Stimulated activated CD8-positive, alpha-beta memory T cell treated with anti-CD3 and anti-CD28 coated beads, Interleukin-12 subunit alpha, Interleukin-12 subunit beta, amount 100 ng/mL, for 24 hours (primary cell): ENCODE measurements around the gene DLST.

Experiments used
- DNase-seq: peaks from one replicate; pipeline ENCODE4 v3.0.0-alpha.2; 2020; ENCODE audit errors: extremely low read depth

DLST gene

DNA sequence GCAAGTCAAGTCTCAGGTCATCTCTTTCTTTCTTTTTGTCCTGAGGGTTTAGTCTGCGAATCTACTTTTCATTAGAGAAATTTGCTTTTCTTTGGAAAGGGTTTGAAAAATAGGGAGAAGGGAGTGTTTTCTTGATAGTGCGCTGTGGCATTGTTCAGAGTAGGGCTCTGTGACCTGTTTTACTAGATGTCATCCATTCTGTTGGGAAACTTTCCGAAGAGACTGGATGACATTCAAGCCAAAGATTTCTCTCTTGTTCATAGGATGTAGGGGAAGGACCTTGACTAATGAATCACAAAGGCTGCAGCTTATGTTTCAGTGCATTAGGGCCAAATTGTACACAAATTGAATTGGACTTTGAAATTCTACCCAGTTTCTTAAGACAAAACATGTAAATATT lies 14.7 kb downstream of the DLST start:
- DNase-seq = no peak

DNA sequence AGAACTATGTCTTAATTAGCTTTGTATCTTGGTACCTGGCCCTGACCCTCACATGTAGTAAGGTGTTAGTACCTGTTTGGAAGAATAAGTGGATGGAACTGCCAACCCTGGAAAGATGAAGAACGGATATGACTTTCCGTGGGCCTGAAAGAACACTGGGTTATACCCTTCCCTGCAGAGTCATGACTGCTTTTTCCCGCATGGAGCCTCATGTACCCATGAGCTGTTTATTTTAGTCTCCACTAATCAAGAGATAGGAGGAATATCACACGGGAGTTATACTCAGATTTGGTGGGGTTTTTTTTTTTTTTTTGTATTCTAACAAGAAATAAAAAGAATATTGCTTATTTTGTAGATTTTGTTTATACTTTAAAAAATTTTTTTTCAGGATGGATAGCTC lies 15.9 kb downstream of the DLST start:
- DNase-seq = no peak

DNA sequence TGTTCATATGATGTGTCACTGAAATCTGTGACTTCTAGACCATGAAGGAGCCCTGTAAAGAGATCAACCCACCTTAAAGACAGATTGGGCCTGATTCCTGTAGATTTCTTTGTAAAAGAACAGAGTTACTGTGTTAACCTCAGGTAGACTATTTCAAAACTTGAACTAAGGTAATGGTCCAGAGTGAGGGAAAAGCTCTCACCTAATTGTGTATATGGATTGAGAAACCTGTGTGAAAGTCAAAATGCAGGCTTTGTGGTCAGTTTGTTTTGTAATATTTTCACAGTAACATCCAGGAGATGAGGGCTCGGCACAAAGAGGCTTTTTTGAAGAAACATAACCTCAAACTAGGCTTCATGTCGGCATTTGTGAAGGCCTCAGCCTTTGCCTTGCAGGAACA lies 16.4 kb downstream of the DLST start:
- DNase-seq = no peak

DNA sequence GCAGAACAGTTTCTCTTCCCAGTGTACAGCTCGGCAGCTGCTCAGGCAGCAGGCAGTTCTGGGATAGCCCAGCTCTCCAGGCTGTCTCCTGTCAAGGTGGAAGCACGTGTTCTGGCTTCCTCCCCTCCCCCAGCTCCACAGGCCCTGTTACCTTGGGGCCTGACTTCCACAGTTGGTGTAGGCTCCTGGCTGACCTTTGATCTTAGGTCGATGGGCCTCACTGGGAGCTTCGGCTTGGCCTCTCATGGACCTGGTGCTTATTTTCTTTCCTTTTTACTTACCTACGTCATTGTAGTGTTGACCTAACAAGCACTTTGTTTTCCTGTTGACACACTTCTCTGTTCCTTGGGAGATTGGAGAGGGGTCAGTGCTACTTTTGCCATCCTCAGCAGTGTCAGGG lies 17.0 kb downstream of the DLST start:
- DNase-seq = no peak

DNA sequence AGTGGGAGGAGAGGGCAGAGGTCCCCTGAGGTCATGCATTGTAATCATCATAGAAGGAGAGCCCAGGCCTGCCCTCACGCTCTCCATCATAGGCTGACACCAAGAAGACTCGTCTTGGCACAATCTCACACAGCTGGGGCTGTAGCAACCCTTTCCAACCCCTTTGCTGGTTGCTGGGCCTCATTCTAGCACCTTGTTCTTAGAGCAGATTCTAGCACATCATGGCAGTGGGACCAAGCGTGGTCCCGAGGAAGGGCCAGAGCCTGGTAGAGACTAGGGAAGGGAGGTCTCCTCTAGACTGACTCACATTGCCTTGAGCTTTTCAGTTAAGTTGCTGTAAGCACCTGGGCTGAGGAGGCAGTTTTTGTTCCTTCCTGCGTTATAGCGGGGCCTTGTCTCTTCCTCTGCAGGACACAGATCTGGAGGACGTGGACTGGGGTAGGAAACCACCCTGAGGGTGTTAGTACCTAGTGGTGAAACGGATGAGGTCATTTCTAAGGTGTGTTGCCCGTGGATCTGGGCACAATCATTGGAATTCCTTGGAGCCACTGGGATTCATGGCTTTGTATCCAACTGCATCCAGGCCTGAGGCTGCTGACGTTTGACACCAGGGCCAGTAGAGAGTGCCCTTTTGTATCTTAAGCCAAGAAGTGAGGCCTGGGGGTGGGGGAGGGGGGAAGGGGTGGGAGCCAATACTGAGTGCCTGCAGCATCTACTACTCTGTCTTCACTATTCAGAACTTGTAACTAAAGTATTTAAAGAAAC lies 21.4 kb downstream of the DLST start:
- DNase-seq = no peak

DNA sequence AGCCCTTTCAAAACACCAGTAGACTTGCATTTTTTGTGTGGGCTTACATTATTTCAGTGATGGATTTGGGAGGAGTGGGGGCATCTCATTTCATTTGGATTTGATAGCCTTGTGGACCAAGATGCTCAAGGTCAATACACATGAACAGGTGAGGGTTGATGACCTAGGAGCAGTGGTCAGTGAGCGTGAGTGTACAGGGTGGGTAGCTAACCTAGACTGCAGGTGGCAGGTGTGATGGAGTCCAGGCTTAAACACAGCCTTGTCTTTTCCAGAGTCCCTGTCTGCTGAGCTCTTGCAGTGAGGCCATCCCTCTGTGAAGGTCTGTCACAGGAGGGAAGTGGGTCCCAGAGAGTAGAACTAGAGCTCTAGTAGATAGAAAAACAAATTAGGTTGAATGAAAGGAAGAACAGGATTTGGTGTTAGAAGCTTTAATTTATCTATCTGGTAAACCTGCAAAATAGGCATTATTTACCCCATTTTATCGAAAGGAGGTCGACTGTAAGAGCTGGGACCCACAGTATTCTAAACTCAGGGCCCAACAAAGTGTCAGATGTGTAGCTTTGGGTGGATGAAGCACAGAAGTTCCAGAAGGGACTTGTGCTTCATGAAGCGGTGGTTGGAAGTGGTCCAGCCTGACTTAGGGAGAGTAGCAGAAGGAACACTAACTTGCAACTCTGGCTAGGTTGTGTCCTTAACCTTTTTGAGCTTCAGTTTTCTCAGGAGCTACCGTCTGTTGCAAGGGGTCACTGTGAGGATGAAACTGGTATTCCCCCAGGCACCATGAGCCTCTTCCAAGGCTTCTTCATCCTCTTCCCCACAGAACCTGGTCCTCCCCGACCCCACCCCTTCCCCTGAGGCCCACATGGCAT lies 23.2 kb downstream of the DLST start:
- no peak for DNase-seq

DNA sequence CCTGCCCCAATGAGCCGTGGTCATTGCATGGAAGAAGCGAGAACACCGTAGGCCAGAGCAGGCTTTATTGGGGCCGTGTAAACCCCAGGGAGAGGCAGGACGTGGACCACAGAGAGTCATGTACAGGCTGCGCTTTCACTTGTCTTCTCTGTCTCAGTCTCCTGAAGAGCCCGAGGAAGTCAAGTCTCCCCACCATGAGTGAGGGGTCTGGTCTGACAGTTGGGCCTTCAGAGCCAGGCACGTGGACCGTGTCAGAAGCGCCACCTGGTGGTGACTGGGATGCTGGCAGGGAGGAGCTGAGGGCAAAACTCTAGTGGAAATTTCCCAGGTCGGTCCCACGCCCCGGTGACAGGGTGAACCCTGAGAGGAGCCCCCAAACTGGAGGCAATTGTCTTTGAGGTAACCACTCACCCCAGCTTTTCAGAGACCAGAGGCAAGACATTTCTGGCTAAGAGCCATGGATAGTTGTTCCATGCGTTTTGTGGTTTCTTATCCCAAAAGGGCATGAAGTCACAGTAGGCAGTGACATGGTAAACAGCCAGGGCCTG lies 24.0 kb downstream of the DLST start:
- peak; percentile 30 for DNase-seq

DNA sequence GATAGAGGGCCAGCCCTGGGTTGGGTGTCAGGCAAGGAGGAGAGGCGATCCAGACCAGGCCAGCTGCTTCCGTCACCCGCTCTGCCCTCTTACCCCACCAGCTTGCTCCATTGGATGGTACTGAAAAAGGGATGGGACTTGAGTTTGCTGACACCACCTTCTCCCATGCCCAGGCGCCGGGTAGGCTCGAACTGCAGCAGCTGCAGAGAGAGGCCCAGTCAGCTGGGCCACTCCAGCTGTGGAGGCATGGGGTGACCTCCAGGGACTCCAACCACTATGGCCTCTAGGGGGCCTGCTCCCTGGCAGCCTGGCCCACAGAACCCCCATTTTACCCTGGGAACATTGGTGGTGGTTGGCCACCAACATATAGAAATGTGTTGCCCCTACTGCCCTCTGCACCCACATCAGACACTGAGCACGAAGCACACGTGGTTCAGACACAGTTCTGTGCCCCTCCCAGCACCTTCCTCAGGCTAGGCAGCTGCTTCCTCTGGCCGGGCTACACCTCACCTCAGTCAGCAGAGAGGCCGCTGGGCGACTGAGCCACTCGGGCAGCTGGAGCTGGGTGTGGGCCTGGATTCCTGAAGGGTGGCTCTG lies 25.3 kb downstream of the DLST start:
- no peak for DNase-seq

DNA sequence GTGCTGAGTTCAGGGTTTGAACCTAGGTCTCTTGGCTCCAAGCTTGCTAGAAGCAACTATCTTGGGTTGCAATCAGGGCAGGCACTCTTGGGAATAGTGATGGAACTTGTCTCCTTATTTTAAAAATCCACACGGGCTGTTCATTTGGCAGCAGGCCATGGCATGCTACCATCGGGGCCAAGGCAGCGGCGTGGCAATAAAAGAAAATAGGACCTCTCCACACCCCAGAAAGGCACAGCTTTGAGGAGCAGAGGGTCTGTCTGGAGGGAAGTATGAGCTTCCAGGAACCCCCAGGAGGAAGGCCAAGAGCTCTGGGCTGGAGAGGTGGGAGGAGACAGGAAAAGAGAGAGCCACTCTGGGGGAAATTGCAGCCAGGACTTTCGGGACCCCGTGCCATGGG lies 26.0 kb downstream of the DLST start:
- no peak for DNase-seq

DNA sequence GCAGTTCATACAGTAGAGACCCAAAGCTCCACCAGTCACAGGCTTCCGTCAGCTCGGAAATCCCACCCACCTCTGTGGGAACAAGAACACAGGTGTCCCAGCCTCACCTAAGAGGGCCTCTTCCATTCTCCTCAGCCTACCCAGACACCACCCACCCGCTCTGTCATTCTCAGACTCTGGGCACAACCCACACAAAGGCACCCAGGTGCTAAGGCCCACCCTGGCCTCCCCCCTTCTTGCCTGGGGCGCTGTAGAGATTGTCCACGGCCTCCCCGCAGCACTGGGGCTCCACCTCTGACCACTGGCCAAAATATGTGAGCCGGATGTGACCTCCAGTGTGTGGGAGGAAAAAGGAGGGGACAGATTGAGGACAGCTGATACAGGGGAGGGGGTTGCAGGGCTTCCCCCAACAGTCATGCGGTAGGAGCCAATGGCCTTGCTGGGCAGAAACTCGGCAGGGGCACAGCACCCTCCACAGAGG lies 27.2 kb downstream of the DLST start:
- no peak for DNase-seq

DNA sequence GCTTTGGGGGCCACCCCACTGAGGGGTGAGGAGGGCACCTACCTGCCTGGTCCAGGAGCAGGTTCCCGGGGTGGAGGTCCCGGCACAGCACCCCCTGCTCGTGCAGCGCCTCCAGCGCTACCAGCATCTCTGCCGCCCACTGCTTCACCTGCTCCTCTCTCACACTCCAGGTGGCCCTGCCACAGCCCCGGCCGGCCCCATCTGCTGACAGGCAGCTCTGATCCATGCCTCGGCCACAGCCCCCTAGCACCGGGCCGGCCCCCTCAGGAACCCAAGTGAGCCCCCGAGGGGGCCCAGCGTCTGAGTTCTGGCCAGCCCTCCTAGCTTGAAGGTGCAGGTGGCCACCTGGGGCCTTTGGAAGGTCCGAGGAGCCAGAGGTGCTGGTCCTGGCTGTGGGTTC lies 27.8 kb downstream of the DLST start:
- no peak for DNase-seq

DNA sequence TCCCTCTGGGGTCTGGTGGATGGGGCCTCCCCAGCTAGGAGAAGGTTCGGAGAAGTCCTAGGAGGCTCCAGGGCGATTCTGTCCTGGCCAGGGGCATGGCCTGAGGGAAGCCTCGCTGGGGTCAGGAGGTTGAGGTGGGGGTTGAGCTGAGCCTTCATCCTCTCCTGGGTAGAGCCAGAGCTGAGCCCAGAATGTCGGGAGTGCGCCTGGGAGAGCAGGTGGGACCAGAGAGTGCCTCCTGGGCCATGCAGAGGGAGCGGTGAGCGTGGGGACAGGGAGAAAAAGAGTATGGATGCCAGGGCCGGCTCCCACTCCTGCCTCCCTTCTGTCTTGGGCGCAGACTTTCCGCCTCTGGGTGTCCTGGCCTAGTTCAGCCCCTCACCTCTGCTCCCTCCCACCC lies 28.2 kb downstream of the DLST start:
- no peak for DNase-seq

DNA sequence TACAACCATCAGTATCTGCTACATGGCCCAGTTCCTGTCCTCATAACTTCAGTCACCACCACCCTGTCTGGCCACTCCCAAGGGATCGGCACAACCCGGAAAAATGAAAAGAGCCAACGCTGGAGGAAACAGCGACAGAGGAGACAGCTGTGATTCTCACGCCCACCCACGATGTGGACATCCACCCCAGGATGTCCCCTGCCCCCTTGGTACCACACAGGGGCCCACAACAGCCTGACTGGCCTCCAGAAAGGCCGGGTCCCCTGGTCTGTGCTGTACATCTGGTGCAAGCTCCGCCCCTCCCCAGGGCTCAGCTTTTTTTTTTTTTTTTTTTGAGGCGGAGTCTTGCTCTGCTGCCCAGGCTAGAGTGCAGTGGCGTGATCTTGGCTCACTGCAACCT lies 28.8 kb downstream of the DLST start:
- DNase-seq = no peak

DNA sequence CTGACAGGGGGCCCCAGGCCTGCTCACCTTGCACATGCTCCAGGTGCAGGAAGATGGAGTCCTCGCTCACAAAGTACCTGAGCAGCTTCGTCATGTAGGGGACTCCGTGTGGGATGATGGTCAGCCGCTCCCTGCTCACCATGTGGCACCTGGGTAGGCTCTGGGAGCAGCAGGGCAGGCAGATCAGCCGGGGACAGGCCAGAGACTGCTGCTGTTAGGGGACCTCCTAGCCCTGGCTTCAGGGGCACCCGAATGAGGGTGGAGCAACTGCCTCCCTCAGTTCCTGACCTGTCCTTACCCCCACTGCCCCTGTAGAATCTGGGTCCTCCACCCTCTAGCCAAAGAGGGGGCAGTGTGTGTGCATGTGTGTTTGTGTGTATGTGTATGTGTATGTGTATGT lies 29.5 kb downstream of the DLST start:
- no peak for DNase-seq

DNA sequence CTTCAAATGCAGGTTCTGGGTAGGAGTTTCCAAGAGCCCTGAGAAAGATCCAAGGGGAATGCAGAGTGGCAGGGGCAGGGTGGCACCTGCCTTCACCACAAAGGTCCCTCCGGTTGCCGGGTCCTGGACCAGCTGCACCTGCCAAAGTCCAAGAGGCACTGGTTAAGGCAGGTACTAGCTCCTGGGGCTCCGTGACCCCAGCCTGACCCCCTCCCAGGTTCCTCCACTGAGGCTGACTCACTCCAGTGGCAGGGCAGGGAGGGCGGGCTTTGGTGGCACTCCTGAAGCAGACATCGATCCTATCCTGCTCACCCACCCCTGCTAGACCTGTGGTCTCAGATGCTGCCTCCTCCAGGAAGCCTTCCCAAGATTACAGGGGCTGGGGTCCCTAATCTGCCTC lies 30.0 kb downstream of the DLST start:
- DNase-seq = no peak

DNA sequence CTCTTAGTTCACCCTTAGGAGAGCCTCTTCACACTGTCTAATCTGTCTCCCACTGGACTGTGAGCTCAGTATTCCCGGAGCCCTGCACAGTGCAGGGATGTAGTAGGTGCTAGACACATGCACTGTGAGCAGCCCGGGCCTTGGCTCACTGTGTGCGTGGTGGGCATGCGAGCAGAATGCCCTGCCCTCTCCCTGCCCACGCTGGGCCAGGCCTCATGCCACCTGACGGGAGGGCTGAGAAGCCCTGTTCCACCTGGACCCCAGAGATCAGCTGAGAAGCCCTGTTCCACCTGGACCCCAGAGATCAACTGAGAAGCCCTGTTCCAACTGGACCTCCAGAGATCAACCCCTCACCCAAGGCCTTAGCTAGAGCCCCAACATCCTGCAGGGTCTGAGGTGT lies 30.4 kb downstream of the DLST start:
- DNase-seq = no peak

DNA sequence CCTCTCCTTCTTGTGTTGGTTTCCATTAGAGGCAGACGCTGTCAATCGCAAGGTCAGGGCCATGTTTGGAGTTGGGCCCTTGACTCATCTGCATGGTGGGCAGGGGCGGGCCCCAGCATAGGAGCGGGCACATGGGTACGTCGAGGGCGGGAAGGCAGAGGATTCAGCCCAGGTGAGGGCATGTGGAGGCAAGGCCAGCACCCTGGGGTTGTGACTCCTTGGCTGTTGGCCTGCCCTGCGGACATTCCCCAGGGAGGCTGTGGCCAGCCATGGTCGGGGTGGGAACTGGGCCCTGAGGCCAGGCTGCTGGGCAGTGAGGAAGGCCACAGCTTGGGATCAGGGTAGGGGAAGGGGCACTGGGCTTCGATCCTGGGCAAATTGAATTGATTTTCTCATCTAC lies 31.1 kb downstream of the DLST start:
- no peak for DNase-seq

DNA sequence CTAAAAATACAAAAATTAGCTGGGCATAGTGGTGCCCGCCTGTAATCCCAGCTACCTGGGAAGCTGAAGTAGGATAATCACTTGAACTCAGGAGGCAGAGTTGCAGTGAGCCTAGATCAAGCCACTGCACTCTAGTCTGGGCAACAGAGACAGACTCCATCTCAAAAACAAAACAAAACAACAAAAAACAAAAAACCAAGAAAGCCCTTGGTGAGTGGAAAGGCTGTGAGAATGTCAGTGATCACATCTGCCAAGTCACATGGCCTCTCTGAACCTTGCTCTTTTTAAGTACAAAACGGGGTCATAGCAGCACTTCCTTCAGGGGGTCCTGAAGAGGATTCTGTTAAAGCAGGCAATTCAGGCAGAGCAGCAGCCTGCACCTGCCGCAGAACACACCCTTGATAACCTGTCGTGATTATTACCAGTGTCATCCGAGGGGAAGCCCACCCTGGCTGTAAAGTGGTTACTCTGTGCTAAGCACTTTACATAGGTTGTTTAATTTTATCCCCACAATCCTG lies 31.7 kb downstream of the DLST start:
- no peak for DNase-seq

DNA sequence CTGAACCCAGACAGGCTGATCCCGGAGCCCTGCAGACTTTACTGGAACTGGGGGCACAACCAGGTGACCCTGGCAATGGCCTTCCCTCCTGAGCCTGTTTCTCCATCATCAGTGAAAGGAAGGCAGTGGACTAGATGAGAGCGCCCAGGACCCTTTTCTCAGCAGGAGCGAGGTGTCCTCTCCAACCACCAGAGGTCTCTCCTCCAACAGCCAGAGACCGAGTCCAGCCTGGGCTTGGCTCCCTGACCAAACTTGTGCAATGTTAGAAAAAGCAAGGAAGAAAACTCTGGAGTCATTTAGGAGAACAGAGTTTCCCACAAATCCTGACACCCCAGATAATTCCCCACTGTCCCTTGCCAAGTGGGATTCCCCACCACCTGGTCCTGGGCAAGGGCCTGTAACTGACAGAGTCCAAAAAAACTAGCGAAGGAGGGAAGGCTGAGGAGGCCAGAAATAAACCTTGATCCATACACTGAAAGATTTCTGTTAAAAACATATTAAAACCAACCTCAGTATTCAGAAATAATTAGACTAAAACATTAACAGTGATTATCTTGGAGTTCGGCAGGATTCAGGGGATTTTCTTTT lies 32.4 kb downstream of the DLST start:
- DNase-seq = no peak

DNA sequence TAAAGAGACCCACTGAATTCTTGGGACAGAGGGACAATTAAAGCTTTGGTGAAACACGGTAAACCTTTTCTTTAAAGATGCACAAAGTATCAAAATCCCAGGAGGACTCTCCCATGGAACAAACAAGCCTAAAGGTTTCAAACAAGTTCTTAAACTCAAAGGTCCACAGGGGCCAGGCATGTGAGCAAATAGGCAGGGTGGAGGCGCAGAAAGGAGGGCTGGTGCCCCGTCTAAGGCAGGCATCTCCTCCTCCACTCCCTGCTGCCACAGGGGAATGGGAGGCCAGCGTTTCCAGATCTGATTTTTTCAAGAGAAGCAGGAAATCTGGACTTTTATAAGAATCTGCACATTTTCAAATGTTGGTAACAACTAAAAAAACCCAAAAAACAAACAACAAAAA lies 33.7 kb downstream of the DLST start:
- DNase-seq = no peak

DNA sequence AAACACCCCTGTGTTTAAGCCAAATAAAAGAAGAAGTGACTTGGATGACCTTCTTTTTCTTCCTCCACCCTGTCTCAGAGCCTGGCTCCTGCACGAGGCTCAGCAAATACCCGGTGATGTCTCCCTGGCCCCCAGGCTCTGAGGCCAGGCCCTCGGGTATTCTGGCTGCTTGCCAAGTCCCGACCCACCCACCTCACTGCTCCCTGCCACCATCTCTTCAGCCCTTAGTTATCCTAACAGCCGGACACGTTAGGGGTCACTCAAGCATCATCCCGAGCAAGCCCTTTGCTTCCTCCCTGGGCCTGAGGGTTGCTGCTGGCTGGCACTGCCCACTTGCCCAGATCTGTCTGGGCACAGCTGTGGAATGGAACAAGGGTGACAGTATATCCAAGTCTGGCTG lies 34.1 kb downstream of the DLST start:
- no peak for DNase-seq

DNA sequence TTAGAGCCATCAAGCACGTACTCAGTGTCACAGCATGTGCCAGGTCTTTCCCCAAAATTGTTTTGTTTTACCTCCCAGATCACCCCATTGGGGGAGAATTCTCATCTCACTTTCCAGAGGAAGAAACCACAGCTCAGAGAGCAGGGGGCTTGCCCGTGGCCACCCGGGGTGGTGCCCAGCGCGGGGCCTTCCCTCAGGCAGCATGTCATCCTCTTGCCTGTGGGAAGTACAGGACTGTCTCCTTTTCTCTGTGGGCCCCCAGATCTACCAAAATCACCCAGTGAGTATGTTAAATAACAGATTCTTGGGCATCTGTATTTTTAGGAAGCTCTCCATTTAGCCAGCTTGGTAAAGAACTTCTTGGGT lies 35.4 kb downstream of the DLST start:
- no peak for DNase-seq
